GM19193 (cell line): Measurements from ENCODE around the gene CCDC201.

Source experiments
- POLR2A ChIP-seq: IDR thresholded peaks from 4 replicates; pipeline ENCODE4 v1.6.1; 2011; ENCODE audit not compliant: insufficient read depth, insufficient read length; ENCODE audit errors: extremely low read depth

The CCDC201 gene

DNA sequence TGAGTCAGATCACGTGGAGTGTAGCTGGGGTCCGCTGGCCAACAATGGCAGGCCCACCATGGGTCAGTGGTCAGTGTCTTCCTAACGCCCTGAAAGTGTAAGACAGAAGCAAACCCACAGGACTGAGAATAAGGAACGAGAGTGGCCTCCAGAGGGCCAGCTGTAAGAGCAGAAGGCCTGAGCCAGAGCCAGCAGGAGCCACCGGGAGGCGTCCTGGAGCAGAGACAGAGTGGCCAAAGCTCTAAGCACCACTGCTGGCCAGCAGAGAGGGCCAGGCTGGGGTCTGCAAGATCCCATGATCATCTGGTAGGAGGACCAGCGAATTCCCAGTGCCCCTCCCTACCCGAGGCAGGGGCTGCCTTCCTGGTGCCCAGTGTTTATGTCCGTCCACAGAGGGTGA, 9.2 kb downstream of the CCDC201 start:
- TF ChIP-seq POLR2A, result no peak

DNA sequence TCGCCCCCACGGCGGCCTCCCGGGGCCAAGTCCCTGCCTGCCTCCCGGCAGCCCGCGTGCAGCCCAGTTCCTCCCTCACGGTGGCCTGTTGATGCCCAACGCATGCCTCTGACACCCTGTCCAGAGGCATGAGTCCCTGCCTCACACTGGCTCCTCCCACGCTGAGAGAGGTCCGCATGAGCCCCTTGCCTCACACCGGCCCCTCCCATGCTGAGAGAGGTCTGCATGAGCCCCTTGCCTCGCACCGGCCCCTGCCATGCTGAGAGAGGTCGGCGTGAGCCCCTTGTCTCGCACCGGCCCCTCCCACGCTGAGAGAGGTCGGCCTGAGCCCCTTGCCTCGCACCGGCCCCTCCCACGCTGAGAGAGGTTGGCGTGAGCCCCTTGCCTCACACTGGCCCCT, 59.9 kb downstream of the CCDC201 start:
- no peak for TF ChIP-seq POLR2A
